ENCODE results near the gene GRB2.
A peak's percentile ranks its signal among the peaks of the same experiment; 100 is the strongest.

Gene GRB2

DNA sequence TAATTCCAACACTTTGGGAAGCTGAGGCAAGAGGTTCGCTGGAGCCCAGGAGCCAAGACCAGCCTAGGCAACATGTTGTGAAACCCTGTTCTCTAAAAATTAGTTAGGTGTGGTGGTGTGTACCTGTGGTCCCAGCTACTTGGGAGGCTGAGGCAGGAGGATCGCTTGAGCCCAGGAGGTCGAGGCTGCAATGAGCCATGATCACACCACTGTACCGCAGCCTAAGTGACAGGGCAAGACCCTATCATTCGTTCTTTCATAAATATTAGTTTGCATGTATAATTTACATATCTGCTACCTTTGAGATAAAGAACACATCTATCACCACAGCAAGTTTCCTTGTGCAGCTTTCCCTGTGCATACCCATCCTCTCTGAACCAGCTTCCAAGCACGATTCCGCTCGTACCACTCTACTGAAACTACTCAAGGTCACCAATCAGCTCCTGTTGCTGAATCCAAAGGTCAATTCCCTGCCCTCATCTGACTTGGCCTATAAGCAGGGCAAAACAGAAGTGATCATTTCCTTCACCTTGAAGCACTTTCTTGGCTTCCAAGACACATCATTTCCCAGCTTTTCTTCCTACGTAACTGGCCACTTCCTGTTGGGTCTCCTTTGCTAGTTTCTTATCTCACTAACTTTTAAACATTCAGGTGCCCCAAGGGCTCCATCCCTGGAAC lies 49.1 kb downstream of the GRB2 start:
- ChIA-PET POLR2A (no interaction called here), CTCF (no interaction called here)
- TF ChIP-seq BHLHE40 (IDR thresholded peaks at IDR 0.05; ENCODE audit: borderline replicate concordance) (no peak), SP1 (IDR thresholded peaks at IDR 0.05) (no peak), L3MBTL2 (conservative IDR thresholded peaks at IDR 0.05) (no peak), FOXM1 (IDR thresholded peaks at IDR 0.05; ENCODE audit: borderline replicate concordance) (no peak), NFRKB (IDR thresholded peaks at IDR 0.05) (no peak), ARNT (IDR thresholded peaks at IDR 0.05) (no peak), ZNF384 (IDR thresholded peaks at IDR 0.05) (no peak), FOXK2 (IDR thresholded peaks at IDR 0.05) (no peak), LEF1 (IDR thresholded peaks at IDR 0.05; ENCODE audit: borderline replicate concordance) (no peak), SUZ12 (IDR thresholded peaks at IDR 0.05) (no peak), HDGF (IDR thresholded peaks at IDR 0.05; ENCODE audit: borderline replicate concordance) (no peak), CTBP1 (IDR thresholded peaks at IDR 0.05; ENCODE audit: borderline replicate concordance) (no peak), FOXA1 (IDR thresholded peaks at IDR 0.05) (no peak)
- TF ChIP-seq, protein P1, sequence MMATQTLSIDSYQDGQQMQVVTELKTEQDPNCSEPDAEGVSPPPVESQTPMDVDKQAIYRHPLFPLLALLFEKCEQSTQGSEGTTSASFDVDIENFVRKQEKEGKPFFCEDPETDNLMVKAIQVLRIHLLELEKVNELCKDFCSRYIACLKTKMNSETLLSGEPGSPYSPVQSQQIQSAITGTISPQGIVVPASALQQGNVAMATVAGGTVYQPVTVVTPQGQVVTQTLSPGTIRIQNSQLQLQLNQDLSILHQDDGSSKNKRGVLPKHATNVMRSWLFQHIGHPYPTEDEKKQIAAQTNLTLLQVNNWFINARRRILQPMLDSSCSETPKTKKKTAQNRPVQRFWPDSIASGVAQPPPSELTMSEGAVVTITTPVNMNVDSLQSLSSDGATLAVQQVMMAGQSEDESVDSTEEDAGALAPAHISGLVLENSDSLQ (IDR thresholded peaks at IDR 0.05), result no peak
- no peak for DNase-seq (ENCODE audit: extremely low spot score)

DNA sequence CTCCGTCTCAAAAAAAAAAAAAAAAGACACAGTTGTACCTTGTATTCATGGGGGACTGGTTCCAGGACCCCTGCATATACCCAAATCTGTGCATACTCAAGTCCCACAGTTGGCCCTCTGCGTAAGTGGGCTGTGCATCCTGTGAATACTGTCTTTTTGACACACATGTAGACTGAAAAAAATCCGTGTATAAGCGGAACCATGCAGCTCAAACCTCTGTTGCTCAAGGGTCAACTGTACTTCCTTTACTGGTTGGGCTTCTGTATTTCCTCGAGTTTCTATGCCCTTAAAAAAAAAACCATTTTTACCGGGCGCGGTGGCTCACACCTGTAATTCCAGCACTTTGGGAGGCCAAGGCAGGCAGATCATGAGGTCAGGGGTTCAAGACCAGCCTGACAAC lies 52.3 kb downstream of the GRB2 start:
- TF ChIP-seq TARDBP (IDR thresholded peaks at IDR 0.05), result no peak
- TF ChIP-seq SUZ12 (IDR thresholded peaks at IDR 0.05), result no peak
- TF ChIP-seq BHLHE40 (IDR thresholded peaks at IDR 0.05; ENCODE audit: borderline replicate concordance), result no peak
- TF ChIP-seq LEF1 (IDR thresholded peaks at IDR 0.05; ENCODE audit: borderline replicate concordance), result no peak
- no peak for TF ChIP-seq SP1 (IDR thresholded peaks at IDR 0.05)
- no peak for TF ChIP-seq CTBP1 (IDR thresholded peaks at IDR 0.05; ENCODE audit: borderline replicate concordance)
- TF ChIP-seq ELF4 (IDR thresholded peaks at IDR 0.05), result no peak
- TF ChIP-seq ARNT (IDR thresholded peaks at IDR 0.05), result no peak
- TF ChIP-seq L3MBTL2 (conservative IDR thresholded peaks at IDR 0.05), result no peak
- TF ChIP-seq, protein P1 (IDR thresholded peaks at IDR 0.05), result no peak
- TF ChIP-seq HDGF (IDR thresholded peaks at IDR 0.05; ENCODE audit: borderline replicate concordance), result no peak
- TF ChIP-seq ZNF384 (IDR thresholded peaks at IDR 0.05), result no peak
- TF ChIP-seq FOXM1 (IDR thresholded peaks at IDR 0.05; ENCODE audit: borderline replicate concordance), result no peak
- TF ChIP-seq FOXK2 (IDR thresholded peaks at IDR 0.05), result no peak
- no peak for TF ChIP-seq NFRKB (IDR thresholded peaks at IDR 0.05)
- TF ChIP-seq FOXA1 (IDR thresholded peaks at IDR 0.05), result no peak
- CTCF ChIA-PET, result no interaction called here
- DNase-seq (ENCODE audit: extremely low spot score), result no peak
- POLR2A ChIA-PET, result no interaction called here

DNA sequence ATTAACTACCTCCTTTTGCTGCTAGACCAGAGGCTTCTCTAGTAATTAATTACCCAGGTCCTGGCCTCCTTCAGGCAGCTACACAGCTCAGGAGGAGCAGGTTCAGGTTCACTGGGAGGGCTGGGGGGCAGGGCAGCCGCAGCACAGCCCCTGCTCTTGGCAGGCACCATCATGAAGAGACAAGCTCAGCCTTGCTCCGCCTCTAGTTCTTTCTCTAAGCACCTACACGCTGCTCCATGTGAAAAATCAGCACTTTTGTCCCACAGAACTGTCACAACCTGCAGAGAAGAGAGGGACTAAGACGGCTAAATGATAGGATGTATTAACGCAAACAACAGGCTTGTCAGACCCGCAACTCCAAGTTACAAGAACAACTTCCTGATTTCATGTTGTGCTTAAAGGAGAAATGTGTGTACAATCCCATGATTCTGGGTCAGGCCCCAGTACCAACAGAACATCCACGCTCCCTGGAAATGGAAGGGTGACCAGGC lies 53.4 kb downstream of the GRB2 start:
- DNase-seq (ENCODE audit: extremely low spot score), result peak; percentile 42
- ChIA-PET CTCF (no interaction called here), POLR2A (no interaction called here)
- TF ChIP-seq, protein P1 (IDR thresholded peaks at IDR 0.05), result no peak
- TF ChIP-seq L3MBTL2 (conservative IDR thresholded peaks at IDR 0.05) (no peak), FOXK2 (IDR thresholded peaks at IDR 0.05) (no peak), HDGF (IDR thresholded peaks at IDR 0.05; ENCODE audit: borderline replicate concordance) (no peak), TARDBP (IDR thresholded peaks at IDR 0.05) (no peak), SP1 (IDR thresholded peaks at IDR 0.05) (no peak), ARNT (IDR thresholded peaks at IDR 0.05) (no peak)

DNA sequence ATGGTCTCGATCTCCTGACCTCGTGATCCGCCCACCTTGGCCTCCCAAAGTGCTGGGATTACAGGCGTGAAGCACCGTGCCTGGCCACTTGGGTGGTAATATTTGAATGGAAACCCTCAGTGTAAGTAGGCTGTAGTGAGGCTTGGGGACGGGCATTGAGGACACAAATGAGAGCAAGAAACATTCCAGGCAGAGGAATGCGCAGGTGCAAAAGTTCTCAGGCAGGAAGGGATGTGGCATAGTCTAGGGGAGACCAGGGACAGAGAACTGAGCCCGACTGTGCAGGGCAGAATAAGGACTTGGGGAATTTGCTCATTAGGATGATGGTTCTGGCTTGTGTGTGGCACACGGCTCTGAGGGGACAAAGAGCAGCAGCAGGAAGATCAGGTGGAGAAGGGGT lies 54.8 kb downstream of the GRB2 start:
- ChIA-PET POLR2A (no interaction called here), CTCF (interaction anchor here (0.6 kb wide), 1 partner anchor 170 kb away, joined by 6 read pairs; no protein-coding TSS in a partner anchor)
- TF ChIP-seq, protein P1 (IDR thresholded peaks at IDR 0.05), result no peak
- TF ChIP-seq L3MBTL2 (conservative IDR thresholded peaks at IDR 0.05) (no peak), HDGF (IDR thresholded peaks at IDR 0.05; ENCODE audit: borderline replicate concordance) (no peak), ZNF384 (IDR thresholded peaks at IDR 0.05) (no peak), FOXK2 (IDR thresholded peaks at IDR 0.05) (no peak), LEF1 (IDR thresholded peaks at IDR 0.05; ENCODE audit: borderline replicate concordance) (no peak), SP1 (IDR thresholded peaks at IDR 0.05) (no peak), ELF4 (IDR thresholded peaks at IDR 0.05) (no peak), FOXA1 (IDR thresholded peaks at IDR 0.05) (no peak), CTBP1 (IDR thresholded peaks at IDR 0.05; ENCODE audit: borderline replicate concordance) (no peak), NFRKB (IDR thresholded peaks at IDR 0.05) (no peak), FOXM1 (IDR thresholded peaks at IDR 0.05; ENCODE audit: borderline replicate concordance) (no peak)
- no peak for DNase-seq (ENCODE audit: extremely low spot score)

DNA sequence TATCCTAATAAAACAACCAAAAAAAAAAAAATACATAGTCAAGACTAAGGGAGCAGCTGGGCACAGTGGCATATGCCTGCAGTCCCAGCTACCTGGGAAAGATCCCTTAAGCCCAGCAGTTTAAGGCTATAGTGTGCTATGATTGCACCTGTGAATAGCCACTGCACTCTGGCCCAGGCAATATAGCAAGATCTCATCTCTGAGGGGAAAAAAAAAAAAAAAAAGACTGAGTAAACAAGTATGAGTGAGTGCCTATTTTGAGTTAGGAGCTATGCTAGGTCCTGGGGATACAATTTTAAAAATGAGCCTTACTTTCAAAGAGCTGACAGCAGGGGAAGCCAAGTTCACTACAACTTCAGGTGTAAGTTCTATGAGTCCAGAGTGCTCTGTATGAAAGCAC lies 55.4 kb downstream of the GRB2 start:
- ChIA-PET POLR2A (no interaction called here), CTCF (interaction anchor here (0.6 to 0.8 kb wide), 6 partner anchors 13 to 506 kb away, joined by 3 to 7 read pairs (median 5); no protein-coding TSS in a partner anchor)
- DNase-seq (ENCODE audit: extremely low spot score), result no peak
- peak; percentile 55; the same call in 1 of the 2 replicates for TF ChIP-seq ZNF384 (IDR thresholded peaks at IDR 0.05)
- no peak for TF ChIP-seq SUZ12 (IDR thresholded peaks at IDR 0.05)

DNA sequence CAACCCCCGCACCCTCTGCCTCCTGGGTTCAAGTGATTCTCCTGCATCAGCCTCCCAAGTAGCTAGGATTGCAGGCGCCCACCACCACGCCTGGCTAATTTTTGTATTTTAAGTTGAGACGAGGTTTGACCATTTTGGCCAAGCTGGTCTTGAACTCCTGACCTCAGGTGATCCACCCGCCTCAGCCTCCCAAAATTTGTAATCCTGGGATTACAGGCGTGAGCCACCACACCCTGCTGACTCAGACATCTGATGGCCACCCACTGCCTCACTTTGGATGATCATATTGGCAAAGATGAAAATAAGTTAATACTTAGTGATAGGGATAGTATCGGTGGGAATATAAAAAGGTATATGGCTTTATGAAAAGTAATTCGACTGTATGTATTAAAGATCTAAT lies 55.9 kb downstream of the GRB2 start:
- POLR2A ChIA-PET, result no interaction called here
- CTCF ChIA-PET, result interaction anchor here (0.6 to 0.8 kb wide), 5 partner anchors 12 to 506 kb away, joined by 3 to 7 read pairs (median 4); no protein-coding TSS in a partner anchor
- no peak for DNase-seq (ENCODE audit: extremely low spot score)
- no peak for TF ChIP-seq ZNF384 (IDR thresholded peaks at IDR 0.05)
- TF ChIP-seq FOXM1 (IDR thresholded peaks at IDR 0.05; ENCODE audit: borderline replicate concordance), result no peak
- no peak for TF ChIP-seq SUZ12 (IDR thresholded peaks at IDR 0.05)
- no peak for TF ChIP-seq TARDBP (IDR thresholded peaks at IDR 0.05)
